Measurements from ENCODE around the gene ARHGAP27. TPM values are rescaled to one million over a fixed set of nuclear protein-coding genes. Genes with fewer than 3 reads are reported as not detected.

Gene ARHGAP27
- total RNA-seq, 4 donors from 2014 or later: 31.5 to 38.6 (median 33.1) TPM

- Histone ChIP-seq H3K27me3 (no peaks in the 10 kb centered on the region), H3K36me3 (no peaks in the 10 kb centered on the region), H3K27ac (no peak overlapping the region), H3K9me3 (no peaks in the 10 kb centered on the region), H3K4me1 (peaks cover 31 to 61% of the 10 kb centered on the region in 2 donors), H3K4me3 (replicated peaks in 1 of 3) (no peak overlapping the region)
- DNase-seq: no peak
- intact Hi-C loops (cut with DNase I): no loop called here
- 77 to 86% methylated on average over 8 to 9 of the region's 11 CpGs for WGBS, 2 donors
- TF ChIP-seq POLR2A (IDR thresholded peaks at IDR 0.05) (no peak), CTCF (IDR thresholded peaks at IDR 0.05) (no peak)
Measured at GRCh38 chr17:45427181-45427835, 5.4 kb downstream of the ARHGAP27 start.

- DNase-seq: no peak
- TF ChIP-seq CTCF (IDR thresholded peaks at IDR 0.05): no peak
- TF ChIP-seq POLR2A (IDR thresholded peaks at IDR 0.05): no peak
- Histone ChIP-seq H3K4me1 (peaks cover 27 to 58% of the 10 kb centered on the region in 2 donors), H3K27me3 (no peaks in the 10 kb centered on the region), H3K27ac (no peak overlapping the region), H3K9me3 (no peaks in the 10 kb centered on the region), H3K4me3 (replicated peaks in 1 of 3) (no peak overlapping the region), H3K36me3 (no peaks in the 10 kb centered on the region)
- WGBS, 2 donors: 85 to 87% methylated on average over 7 of the region's 7 CpGs
- intact Hi-C loops (cut with DNase I): no loop called here
Measured at GRCh38 chr17:45426561-45426960, 6.1 kb downstream of the ARHGAP27 start.

- H3K4me3 ChIP-seq (replicated peaks in 1 of 3): no peak overlapping the region
- WGBS, 2 donors: 45 to 67% methylated on average over 5 to 6 of the region's 6 CpGs
Measured at GRCh38 chr17:45425984-45426413, 6.7 kb downstream of the ARHGAP27 start.

GRCh38 chr17:45425125-45425983, 7.3 kb downstream of the ARHGAP27 start:
- H3K4me3 ChIP-seq (replicated peaks in 1 of 3): peak overlapping the region in 2 of 3 donors; percentile 12 to 15
- DNase-seq: peak; percentile 94 to 95
- H3K4me1 ChIP-seq: peaks cover 16 to 46% of the 10 kb centered on the region in 2 donors
- H3K27me3 ChIP-seq: no peaks in the 10 kb centered on the region
- no peaks in the 10 kb centered on the region for H3K9me3 ChIP-seq
- H3K36me3 ChIP-seq: no peaks in the 10 kb centered on the region
- intact Hi-C loops (cut with DNase I): no loop called here
- peak overlapping the region; percentile 63 to 86 (median 83) for H3K27ac ChIP-seq
- TF ChIP-seq POLR2A (IDR thresholded peaks at IDR 0.05) (peak in 1 of 2 donors; percentile 87), CTCF (IDR thresholded peaks at IDR 0.05) (peak in 4 of 6 experiments; percentile 29 to 65 (median 48))
- WGBS, 2 donors: 17 to 31% methylated on average over 11 to 12 of the region's 18 CpGs

More at GRCh38 chr17:45425984-45426413, 6.7 kb downstream of the ARHGAP27 start:
- H3K9me3 ChIP-seq: no peaks in the 10 kb centered on the region
- H3K4me1 ChIP-seq: peaks cover 23 to 52% of the 10 kb centered on the region in 2 donors
- TF ChIP-seq POLR2A (IDR thresholded peaks at IDR 0.05): no peak
- TF ChIP-seq CTCF (IDR thresholded peaks at IDR 0.05): peak in 1 of 6 experiments; percentile 4
- peak overlapping the region in 1 of 3 donors; percentile 86 for H3K27ac ChIP-seq
- intact Hi-C loops (cut with DNase I): no loop called here
- DNase-seq: no peak
- no peaks in the 10 kb centered on the region for H3K36me3 ChIP-seq
- H3K27me3 ChIP-seq: no peaks in the 10 kb centered on the region
